Measurements from ENCODE around the gene NUDT19. TPM values are rescaled to one million over a fixed set of nuclear protein-coding genes. Genes with fewer than 3 reads are reported as not detected.

NUDT19 gene
- total RNA-seq, 1 experiment from 2014 or later = 17.8 TPM

DNA sequence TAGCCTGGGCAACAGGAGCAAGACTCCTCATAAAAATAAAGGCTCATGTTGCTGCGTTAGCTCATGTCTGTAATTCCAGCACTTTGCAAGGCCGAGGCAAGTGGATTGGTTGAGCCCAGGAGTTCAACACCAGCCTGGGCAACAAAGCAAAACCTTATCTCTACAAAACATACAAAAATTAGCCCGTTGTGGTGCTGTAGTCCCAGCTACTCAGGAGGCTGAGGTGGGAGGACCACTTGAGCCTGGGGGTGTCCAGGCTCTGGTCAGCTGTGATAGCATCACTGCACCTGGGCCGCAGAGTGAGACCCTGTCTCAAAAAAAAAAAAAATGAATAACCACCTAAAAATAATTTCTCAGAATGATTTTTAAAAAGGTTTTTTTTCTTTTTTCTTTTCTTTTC is 3.9 kb upstream of the NUDT19 start:
- H3K4me3 ChIP-seq (ENCODE audit: low read depth, low read length, poor library complexity, severe bottlenecking) = no peak overlapping the region
- CTCF ChIA-PET = interaction anchor here (0.7 kb wide), 1 partner anchor 289 kb away, joined by 3 read pairs; no protein-coding TSS in a partner anchor
- intact Hi-C loops (cut with micrococcal nuclease; ENCODE audit: unreplicated experiment) = no loop called here
- POLR2A ChIA-PET (ENCODE audit: low non-redundant PET) = no interaction called here
- no peaks in the 10 kb centered on the region for H3K4me1 ChIP-seq (ENCODE audit: insufficient read depth, low read length, poor library complexity, severe bottlenecking)
- no peaks in the 10 kb centered on the region for H3K36me3 ChIP-seq (ENCODE audit: insufficient read depth, low read length, poor library complexity, severe bottlenecking)
- TF ChIP-seq, protein P1, sequence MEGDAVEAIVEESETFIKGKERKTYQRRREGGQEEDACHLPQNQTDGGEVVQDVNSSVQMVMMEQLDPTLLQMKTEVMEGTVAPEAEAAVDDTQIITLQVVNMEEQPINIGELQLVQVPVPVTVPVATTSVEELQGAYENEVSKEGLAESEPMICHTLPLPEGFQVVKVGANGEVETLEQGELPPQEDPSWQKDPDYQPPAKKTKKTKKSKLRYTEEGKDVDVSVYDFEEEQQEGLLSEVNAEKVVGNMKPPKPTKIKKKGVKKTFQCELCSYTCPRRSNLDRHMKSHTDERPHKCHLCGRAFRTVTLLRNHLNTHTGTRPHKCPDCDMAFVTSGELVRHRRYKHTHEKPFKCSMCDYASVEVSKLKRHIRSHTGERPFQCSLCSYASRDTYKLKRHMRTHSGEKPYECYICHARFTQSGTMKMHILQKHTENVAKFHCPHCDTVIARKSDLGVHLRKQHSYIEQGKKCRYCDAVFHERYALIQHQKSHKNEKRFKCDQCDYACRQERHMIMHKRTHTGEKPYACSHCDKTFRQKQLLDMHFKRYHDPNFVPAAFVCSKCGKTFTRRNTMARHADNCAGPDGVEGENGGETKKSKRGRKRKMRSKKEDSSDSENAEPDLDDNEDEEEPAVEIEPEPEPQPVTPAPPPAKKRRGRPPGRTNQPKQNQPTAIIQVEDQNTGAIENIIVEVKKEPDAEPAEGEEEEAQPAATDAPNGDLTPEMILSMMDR (conservative IDR thresholded peaks at IDR 0.05; ENCODE audit: low read depth, low read length) = no peak
- TF ChIP-seq EZH2 (IDR thresholded peaks at IDR 0.05; ENCODE audit: borderline replicate concordance, low read depth, low read length, poor library complexity, severe bottlenecking) = no peak
- BruUV-seq (replicated peaks) = no TSS peak
- DNase-seq (ENCODE audit: low spot score) = no peak
- H3K27me3 ChIP-seq (replicated peaks; ENCODE audit: insufficient read depth, low read depth, low read length, poor library complexity) = no peaks in the 10 kb centered on the region
- H3K9me3 ChIP-seq (ENCODE audit: low read depth, low read length, poor library complexity, severe bottlenecking) = no peaks in the 10 kb centered on the region
- H3K27ac ChIP-seq (ENCODE audit: low read depth, low read length, poor library complexity, severe bottlenecking) = no peak overlapping the region

DNA sequence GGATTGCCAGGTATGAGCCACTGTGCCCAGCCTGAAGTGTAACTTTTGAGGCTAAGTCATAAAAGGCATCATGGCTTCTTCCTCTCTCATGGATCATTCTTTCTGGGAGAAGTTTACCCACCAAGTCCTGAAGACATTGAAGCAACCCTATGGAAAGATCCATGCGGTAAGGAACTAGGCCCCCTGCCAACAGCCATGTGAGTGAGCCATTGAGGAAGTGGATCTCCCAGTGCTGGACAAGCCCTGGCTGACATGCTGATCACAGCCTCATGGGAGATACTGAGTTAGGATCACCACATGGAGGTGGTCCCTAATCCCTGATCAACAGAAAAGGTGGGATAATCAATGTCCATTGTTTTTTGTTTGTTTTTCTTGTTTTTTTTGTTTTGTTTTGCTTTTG is 3.3 kb upstream of the NUDT19 start:
- Histone ChIP-seq H3K4me1 (ENCODE audit: insufficient read depth, low read length, poor library complexity, severe bottlenecking) (no peaks in the 10 kb centered on the region), H3K27ac (ENCODE audit: low read depth, low read length, poor library complexity, severe bottlenecking) (no peak overlapping the region), H3K36me3 (ENCODE audit: insufficient read depth, low read length, poor library complexity, severe bottlenecking) (no peaks in the 10 kb centered on the region), H3K4me3 (ENCODE audit: low read depth, low read length, poor library complexity, severe bottlenecking) (no peak overlapping the region), H3K27me3 (replicated peaks; ENCODE audit: insufficient read depth, low read depth, low read length, poor library complexity) (no peaks in the 10 kb centered on the region), H3K9me3 (ENCODE audit: low read depth, low read length, poor library complexity, severe bottlenecking) (no peaks in the 10 kb centered on the region)
- intact Hi-C loops (cut with micrococcal nuclease; ENCODE audit: unreplicated experiment) = no loop called here
- POLR2A ChIA-PET (ENCODE audit: low non-redundant PET) = interaction anchor here (0.6 kb wide), 2 partner anchors 12 to 848 kb away, joined by 3 to 4 read pairs; no protein-coding TSS in a partner anchor
- no TSS peak for BruUV-seq (replicated peaks)
- CTCF ChIA-PET = no interaction called here
- no peak for TF ChIP-seq EZH2 (IDR thresholded peaks at IDR 0.05; ENCODE audit: borderline replicate concordance, low read depth, low read length, poor library complexity, severe bottlenecking)
- TF ChIP-seq, protein P1 (conservative IDR thresholded peaks at IDR 0.05; ENCODE audit: low read depth, low read length) = no peak
- DNase-seq (ENCODE audit: low spot score) = no peak

DNA sequence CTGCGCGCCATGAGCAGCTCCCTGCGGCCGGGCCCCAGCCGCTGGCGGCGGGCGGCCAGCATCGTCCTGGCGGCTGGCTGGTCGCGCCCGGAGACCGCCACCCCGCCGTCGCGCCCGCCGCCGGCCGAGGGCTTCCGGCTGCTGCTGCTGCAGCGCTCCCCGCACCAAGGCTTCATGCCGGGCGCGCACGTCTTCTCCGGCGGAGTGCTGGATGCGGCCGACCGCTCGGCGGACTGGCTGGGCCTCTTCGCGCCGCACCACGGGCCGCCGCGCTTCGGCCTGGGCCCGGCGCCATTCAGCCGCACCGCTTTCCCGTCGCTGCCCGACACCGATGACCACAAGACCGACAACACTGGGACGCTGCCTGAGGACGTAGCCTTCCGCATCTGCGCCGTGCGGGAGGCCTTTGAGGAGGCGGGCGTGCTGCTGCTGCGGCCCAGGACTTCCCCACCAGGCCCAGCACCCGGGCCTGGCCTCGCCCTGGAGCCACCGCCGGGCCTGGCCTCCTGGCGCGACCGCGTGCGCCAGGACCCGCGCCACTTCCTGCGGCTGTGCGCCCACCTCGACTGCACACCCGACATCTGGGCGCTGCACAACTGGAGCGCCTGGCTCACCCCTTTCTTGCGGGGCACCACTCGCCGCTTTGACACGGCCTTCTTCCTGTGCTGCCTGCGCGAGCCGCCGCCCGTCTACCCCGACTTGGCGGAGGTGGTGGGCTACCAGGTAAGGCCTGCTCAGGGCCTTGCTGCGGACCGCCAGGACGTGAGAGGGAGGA is 518 bp downstream of the NUDT19 start:
- H3K27me3 ChIP-seq (replicated peaks; ENCODE audit: insufficient read depth, low read depth, low read length, poor library complexity) = no peaks in the 10 kb centered on the region
- H3K4me3 ChIP-seq (ENCODE audit: low read depth, low read length, poor library complexity, severe bottlenecking) = peak overlapping the region; percentile 62
- H3K4me1 ChIP-seq (ENCODE audit: insufficient read depth, low read length, poor library complexity, severe bottlenecking) = no peaks in the 10 kb centered on the region
- POLR2A ChIA-PET (ENCODE audit: low non-redundant PET) = no interaction called here
- TF ChIP-seq, protein P1 (conservative IDR thresholded peaks at IDR 0.05; ENCODE audit: low read depth, low read length) = no peak
- no peak for TF ChIP-seq EZH2 (IDR thresholded peaks at IDR 0.05; ENCODE audit: borderline replicate concordance, low read depth, low read length, poor library complexity, severe bottlenecking)
- intact Hi-C loops (cut with micrococcal nuclease; ENCODE audit: unreplicated experiment) = loop anchor here (5.0 kb wide), 1 partner anchor 280 kb away; the partner anchor contains the start of genes CEP89 and FAAP24
- H3K27ac ChIP-seq (ENCODE audit: low read depth, low read length, poor library complexity, severe bottlenecking) = peak overlapping the region; percentile 81
- no peaks in the 10 kb centered on the region for H3K36me3 ChIP-seq (ENCODE audit: insufficient read depth, low read length, poor library complexity, severe bottlenecking)
- H3K9me3 ChIP-seq (ENCODE audit: low read depth, low read length, poor library complexity, severe bottlenecking) = no peaks in the 10 kb centered on the region
- CTCF ChIA-PET = no interaction called here
- DNase-seq (ENCODE audit: low spot score) = peak; percentile 54
- BruUV-seq (replicated peaks) = TSS peak; percentile 27
